ENCODE results near the gene TMSB10.
A peak's percentile ranks its signal among the peaks of the same experiment; 100 is the strongest.
"Not testable (repeated sequence)": the region's sequence is repeated elsewhere in the genome, so short reads cannot be mapped to it uniquely, and the experiment has no call there.

Gene TMSB10

DNA sequence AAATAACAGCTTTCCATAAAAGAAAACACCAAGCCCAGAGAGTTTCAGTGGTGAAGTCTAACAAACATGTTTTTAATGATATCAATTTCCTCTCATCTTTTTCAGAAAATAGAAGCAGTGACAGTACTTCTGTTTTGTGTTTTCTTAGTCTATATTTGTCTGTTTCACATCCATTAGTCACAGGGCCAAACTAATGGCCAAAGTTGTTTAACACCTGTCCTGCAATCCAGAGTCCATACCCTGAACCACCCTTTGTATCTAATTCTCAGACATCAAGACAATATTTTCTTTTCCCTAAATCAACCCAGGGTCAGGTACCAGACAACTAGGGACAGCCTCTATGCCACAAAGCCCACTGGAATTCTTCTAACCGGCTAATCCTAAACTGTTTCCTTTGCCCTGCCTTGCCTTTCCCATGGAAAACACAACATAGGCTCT lies 25.9 kb downstream of the TMSB10 start:
- no peaks in the 10 kb centered on the region for H3K9me3 ChIP-seq (ENCODE audit: control insufficient read depth in 1 of 2, low read length in 2 of 2)
- peaks cover 4% of the 10 kb centered on the region in 2 donors for H3K4me1 ChIP-seq (ENCODE audit: control insufficient read depth in 1 of 2, insufficient read depth in 2 of 2, low read length in 2 of 2)

DNA sequence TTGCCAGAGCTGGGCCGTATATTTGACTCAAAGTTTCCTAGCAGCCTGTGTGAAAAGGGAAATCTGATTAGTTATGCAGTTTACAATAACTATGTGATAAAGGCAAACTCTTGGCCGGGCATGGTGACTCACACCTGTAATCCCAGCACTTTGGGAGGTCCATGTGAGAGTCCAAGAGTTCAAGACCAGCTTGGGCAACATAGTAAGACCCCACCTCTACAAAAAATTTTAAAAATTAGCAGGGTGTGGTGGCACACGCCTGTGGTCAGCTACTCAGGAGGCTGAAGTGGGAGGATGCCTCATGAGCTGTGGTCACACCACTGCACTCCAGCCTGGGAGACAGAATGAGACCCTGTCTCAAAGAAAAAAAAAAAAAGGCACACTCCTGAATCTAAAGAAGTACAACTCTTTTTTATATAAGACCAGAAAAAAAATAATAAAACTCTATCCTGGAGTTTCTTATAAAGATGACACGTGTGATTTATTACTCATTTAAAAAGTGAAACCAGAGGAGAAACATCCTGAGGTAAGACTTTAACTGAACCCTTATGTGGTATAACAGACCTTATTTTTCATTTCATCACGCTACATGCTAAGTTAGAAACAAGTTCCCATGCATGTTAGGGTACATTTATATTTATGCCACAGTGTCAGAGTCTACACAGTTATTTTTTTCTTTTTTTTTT lies 32.9 kb downstream of the TMSB10 start:
- Histone ChIP-seq H3K9ac (ENCODE audit: low read depth in 1 of 2, low read length in 2 of 2) (no peak overlapping the region), H3K27ac (ENCODE audit: low read depth, low read length) (no peak overlapping the region), H3K36me3 (ENCODE audit: control insufficient read depth in 1 of 2, insufficient read depth in 2 of 2, low read length in 2 of 2) (no peaks in the 10 kb centered on the region), H3K4me1 (ENCODE audit: control insufficient read depth in 1 of 2, insufficient read depth in 2 of 2, low read length in 2 of 2) (peaks cover 11 to 14% of the 10 kb centered on the region in 2 donors), H3K9me3 (ENCODE audit: control insufficient read depth in 1 of 2, low read length in 2 of 2) (no peaks in the 10 kb centered on the region), H3K4me3 (ENCODE audit: low read depth in 1 of 2, low read length in 2 of 2) (no peak overlapping the region), H3K27me3 (ENCODE audit: control insufficient read depth in 1 of 2, insufficient read depth in 2 of 2, low read length in 2 of 2) (no peaks in the 10 kb centered on the region)

More for the DNA sequence above, 25.9 kb downstream of the TMSB10 start:
- no peaks in the 10 kb centered on the region for H3K36me3 ChIP-seq (ENCODE audit: control insufficient read depth in 1 of 2, insufficient read depth in 2 of 2, low read length in 2 of 2)
- no peak overlapping the region for H3K4me3 ChIP-seq (ENCODE audit: low read depth in 1 of 2, low read length in 2 of 2)
- no peak overlapping the region for H3K9ac ChIP-seq (ENCODE audit: low read depth in 1 of 2, low read length in 2 of 2)
- no peak overlapping the region for H3K27ac ChIP-seq (ENCODE audit: low read depth, low read length)
- H3K27me3 ChIP-seq (ENCODE audit: control insufficient read depth in 1 of 2, insufficient read depth in 2 of 2, low read length in 2 of 2): no peaks in the 10 kb centered on the region

DNA sequence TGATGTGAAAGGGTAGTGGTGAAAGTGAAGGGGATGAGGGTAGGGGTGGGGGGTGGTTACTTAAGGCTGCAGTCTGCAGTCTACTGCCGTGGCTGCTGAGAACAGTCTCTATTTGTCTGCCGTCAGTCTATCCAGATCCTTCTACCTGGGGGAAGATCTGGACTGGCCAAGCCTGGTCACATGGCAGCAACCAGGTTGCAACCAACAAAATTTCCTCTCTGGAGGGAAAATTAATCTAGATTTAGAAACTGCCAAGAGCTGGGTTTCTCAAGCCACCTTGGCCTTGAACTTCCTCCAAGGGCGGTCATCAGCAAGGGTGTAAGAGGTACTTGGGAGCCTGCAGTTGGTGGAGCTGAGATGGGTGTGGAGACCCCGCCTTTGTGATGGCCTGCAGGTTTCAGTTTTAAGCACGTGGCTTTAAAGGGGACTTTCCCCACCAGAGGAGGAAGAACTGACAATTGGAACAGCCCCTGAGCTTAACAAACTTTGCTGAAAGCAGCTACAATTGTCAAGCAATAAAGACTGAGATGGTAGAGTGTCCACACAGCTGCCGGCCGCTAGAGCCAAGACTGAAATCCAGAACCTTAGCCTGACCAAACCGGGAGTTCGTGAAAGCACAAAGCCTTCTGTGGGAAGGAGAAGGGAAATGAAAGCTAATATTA lies 34.1 kb downstream of the TMSB10 start:
- Histone ChIP-seq H3K27ac (ENCODE audit: low read depth, low read length) (peak overlapping the region; percentile 46), H3K4me1 (ENCODE audit: control insufficient read depth in 1 of 2, insufficient read depth in 2 of 2, low read length in 2 of 2) (peaks cover 11 to 14% of the 10 kb centered on the region in 2 donors), H3K9me3 (ENCODE audit: control insufficient read depth in 1 of 2, low read length in 2 of 2) (no peaks in the 10 kb centered on the region), H3K36me3 (ENCODE audit: control insufficient read depth in 1 of 2, insufficient read depth in 2 of 2, low read length in 2 of 2) (no peaks in the 10 kb centered on the region), H3K9ac (ENCODE audit: low read depth in 1 of 2, low read length in 2 of 2) (peak overlapping the region; percentile 24 to 54), H3K27me3 (ENCODE audit: control insufficient read depth in 1 of 2, insufficient read depth in 2 of 2, low read length in 2 of 2) (no peaks in the 10 kb centered on the region), H3K4me3 (ENCODE audit: low read depth in 1 of 2, low read length in 2 of 2) (peak overlapping the region; percentile 46 to 48)

DNA sequence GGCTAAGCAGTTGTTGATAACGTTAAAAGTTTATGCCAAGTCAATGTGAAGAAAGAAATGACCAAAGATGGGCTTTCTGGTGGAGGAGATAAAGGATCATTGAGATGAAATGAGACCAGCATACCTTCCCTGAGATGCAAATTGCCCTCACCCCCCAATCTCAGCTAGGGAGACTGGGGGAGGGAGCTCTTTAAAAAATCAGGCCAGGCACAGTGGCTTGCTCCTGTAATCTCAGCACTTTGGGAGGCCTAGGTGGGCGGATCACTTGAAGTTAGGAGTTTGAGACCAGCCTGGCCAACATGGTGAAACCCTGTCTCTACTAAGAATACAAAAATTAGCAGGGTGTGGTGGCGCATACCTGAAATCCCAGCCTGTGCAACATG lies 34.6 kb downstream of the TMSB10 start:
- peak overlapping the region; percentile 6 to 46 for H3K4me3 ChIP-seq (ENCODE audit: low read depth in 1 of 2, low read length in 2 of 2)
- H3K9ac ChIP-seq (ENCODE audit: low read depth in 1 of 2, low read length in 2 of 2): peak overlapping the region; percentile 24 to 54
- H3K27ac ChIP-seq (ENCODE audit: low read depth, low read length): no peak overlapping the region
- H3K9me3 ChIP-seq (ENCODE audit: control insufficient read depth in 1 of 2, low read length in 2 of 2): no peaks in the 10 kb centered on the region
- no peaks in the 10 kb centered on the region for H3K27me3 ChIP-seq (ENCODE audit: control insufficient read depth in 1 of 2, insufficient read depth in 2 of 2, low read length in 2 of 2)
- no peaks in the 10 kb centered on the region for H3K36me3 ChIP-seq (ENCODE audit: control insufficient read depth in 1 of 2, insufficient read depth in 2 of 2, low read length in 2 of 2)
- peaks cover 11 to 14% of the 10 kb centered on the region in 2 donors for H3K4me1 ChIP-seq (ENCODE audit: control insufficient read depth in 1 of 2, insufficient read depth in 2 of 2, low read length in 2 of 2)

DNA sequence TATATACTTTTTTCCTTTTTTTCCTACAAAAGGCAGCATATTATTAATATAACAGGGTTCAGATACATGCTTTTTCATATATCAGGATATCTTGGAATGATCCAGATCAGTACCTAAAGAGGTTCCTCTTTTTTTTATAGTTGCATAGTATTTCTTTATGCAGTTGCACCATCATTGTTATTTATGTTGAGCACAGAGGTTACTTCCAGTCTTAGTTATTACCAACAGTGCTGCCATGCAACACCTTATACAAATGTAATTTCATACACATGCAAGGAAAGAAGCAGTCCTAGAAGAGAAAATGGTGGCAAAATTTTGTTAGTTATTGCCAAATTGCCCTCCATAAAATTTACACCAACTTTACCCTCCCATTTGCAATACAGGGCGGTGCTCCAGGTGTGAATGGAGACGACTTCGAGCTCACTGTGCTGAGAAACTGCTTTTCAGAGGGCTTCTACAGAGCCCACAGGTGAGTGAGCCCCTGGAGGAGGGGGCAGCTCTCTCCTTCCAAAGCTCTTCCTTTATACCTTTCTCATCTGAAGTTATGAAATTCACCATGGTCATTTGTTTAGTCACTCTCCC lies 35.5 kb downstream of the TMSB10 start:
- no peaks in the 10 kb centered on the region for H3K27me3 ChIP-seq (ENCODE audit: control insufficient read depth in 1 of 2, insufficient read depth in 2 of 2, low read length in 2 of 2)
- H3K27ac ChIP-seq (ENCODE audit: low read depth, low read length): no peak overlapping the region
- H3K9me3 ChIP-seq (ENCODE audit: control insufficient read depth in 1 of 2, low read length in 2 of 2): no peaks in the 10 kb centered on the region
- H3K4me1 ChIP-seq (ENCODE audit: control insufficient read depth in 1 of 2, insufficient read depth in 2 of 2, low read length in 2 of 2): peaks cover 11 to 14% of the 10 kb centered on the region in 2 donors
- H3K9ac ChIP-seq (ENCODE audit: low read depth in 1 of 2, low read length in 2 of 2): no peak overlapping the region
- H3K4me3 ChIP-seq (ENCODE audit: low read depth in 1 of 2, low read length in 2 of 2): no peak overlapping the region
- no peaks in the 10 kb centered on the region for H3K36me3 ChIP-seq (ENCODE audit: control insufficient read depth in 1 of 2, insufficient read depth in 2 of 2, low read length in 2 of 2)

DNA sequence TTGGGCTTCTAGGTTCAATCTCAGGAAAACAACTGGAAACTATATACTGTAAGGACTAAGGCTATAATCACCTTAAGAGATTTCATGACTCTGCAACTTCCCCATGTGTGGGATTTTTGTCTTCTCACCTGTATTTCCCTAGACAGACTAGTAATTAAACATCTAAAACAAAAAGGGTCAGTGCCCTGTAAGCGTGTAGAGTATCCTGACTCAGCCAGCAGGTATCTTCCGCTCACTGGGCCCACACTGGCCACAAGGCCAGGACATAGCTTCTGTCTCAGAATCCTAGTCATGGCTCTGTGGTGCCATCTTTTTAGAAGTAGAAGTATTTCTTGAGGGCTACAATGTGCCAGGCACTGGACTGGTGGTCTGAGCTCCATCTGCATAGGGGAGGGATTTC lies 36.7 kb downstream of the TMSB10 start:
- no peaks in the 10 kb centered on the region for H3K9me3 ChIP-seq (ENCODE audit: control insufficient read depth in 1 of 2, low read length in 2 of 2)
- no peak overlapping the region for H3K9ac ChIP-seq (ENCODE audit: low read depth in 1 of 2, low read length in 2 of 2)
- no peak overlapping the region for H3K27ac ChIP-seq (ENCODE audit: low read depth, low read length)
- peaks cover 20 to 21% of the 10 kb centered on the region in 2 donors for H3K4me1 ChIP-seq (ENCODE audit: control insufficient read depth in 1 of 2, insufficient read depth in 2 of 2, low read length in 2 of 2)
- H3K4me3 ChIP-seq (ENCODE audit: low read depth in 1 of 2, low read length in 2 of 2): no peak overlapping the region
- H3K36me3 ChIP-seq (ENCODE audit: control insufficient read depth in 1 of 2, insufficient read depth in 2 of 2, low read length in 2 of 2): no peaks in the 10 kb centered on the region
- no peaks in the 10 kb centered on the region for H3K27me3 ChIP-seq (ENCODE audit: control insufficient read depth in 1 of 2, insufficient read depth in 2 of 2, low read length in 2 of 2)

DNA sequence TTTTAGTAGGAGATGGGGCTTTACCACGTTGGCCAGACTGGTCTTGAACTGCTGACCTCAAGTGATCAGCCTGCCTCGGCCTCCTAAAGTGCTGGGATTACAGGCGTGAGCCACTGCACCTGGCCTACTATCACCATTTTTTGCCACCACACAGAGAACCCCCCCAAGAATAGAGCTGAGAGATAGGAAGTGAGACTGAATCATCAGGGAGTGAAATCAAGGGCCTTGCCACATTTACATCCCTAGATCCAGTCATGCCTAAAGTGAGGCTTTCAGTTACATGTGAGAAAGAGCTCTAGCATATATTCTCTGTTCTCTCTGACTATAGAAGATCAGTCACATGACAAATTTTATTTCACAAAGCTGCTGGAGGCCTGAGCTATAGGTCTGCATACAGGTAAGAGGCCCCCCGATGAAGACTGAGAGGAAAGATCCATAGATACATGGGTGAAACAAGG lies 37.5 kb downstream of the TMSB10 start:
- Histone ChIP-seq H3K4me1 (ENCODE audit: control insufficient read depth in 1 of 2, insufficient read depth in 2 of 2, low read length in 2 of 2) (peaks cover 20 to 21% of the 10 kb centered on the region in 2 donors), H3K36me3 (ENCODE audit: control insufficient read depth in 1 of 2, insufficient read depth in 2 of 2, low read length in 2 of 2) (no peaks in the 10 kb centered on the region), H3K9ac (ENCODE audit: low read depth in 1 of 2, low read length in 2 of 2) (no peak overlapping the region), H3K27me3 (ENCODE audit: control insufficient read depth in 1 of 2, insufficient read depth in 2 of 2, low read length in 2 of 2) (no peaks in the 10 kb centered on the region), H3K9me3 (ENCODE audit: control insufficient read depth in 1 of 2, low read length in 2 of 2) (no peaks in the 10 kb centered on the region), H3K27ac (ENCODE audit: low read depth, low read length) (no peak overlapping the region), H3K4me3 (ENCODE audit: low read depth in 1 of 2, low read length in 2 of 2) (no peak overlapping the region)

DNA sequence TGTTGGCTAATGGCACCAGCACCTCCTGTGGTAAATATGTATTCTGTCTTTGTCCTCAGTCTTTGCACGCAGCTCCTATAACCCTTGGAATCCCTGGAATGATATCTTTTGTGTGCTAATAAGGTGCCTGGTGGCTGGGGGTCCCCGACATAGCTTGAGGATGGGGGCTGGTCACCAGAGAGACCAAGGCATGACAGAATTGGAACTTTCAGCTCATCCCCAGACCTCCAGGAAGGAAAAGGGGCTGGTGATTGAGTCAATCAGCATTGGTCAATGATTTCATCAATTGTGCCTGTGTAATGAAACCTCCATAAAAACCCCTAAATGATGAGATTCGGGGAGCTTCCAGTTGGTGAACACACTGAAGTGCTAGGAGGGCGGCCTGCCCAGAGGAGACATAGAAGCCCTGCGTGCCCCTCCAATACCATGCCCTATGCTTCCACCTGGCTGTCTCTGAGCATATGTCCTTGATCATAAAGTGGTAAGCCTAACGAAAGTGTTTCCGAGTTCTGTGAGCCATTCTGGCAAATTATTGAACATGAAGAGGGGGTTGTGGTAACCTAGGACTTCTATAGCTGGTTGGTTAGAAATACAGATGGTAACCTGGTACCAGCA lies 38.9 kb downstream of the TMSB10 start:
- peaks cover 15 to 16% of the 10 kb centered on the region in 2 donors for H3K4me1 ChIP-seq (ENCODE audit: control insufficient read depth in 1 of 2, insufficient read depth in 2 of 2, low read length in 2 of 2)
- H3K27ac ChIP-seq (ENCODE audit: low read depth, low read length): no peak overlapping the region
- no peak overlapping the region for H3K4me3 ChIP-seq (ENCODE audit: low read depth in 1 of 2, low read length in 2 of 2)
- H3K27me3 ChIP-seq (ENCODE audit: control insufficient read depth in 1 of 2, insufficient read depth in 2 of 2, low read length in 2 of 2): no peaks in the 10 kb centered on the region
- H3K36me3 ChIP-seq (ENCODE audit: control insufficient read depth in 1 of 2, insufficient read depth in 2 of 2, low read length in 2 of 2): no peaks in the 10 kb centered on the region
- H3K9me3 ChIP-seq (ENCODE audit: control insufficient read depth in 1 of 2, low read length in 2 of 2): no peaks in the 10 kb centered on the region
- no peak overlapping the region for H3K9ac ChIP-seq (ENCODE audit: low read depth in 1 of 2, low read length in 2 of 2)

DNA sequence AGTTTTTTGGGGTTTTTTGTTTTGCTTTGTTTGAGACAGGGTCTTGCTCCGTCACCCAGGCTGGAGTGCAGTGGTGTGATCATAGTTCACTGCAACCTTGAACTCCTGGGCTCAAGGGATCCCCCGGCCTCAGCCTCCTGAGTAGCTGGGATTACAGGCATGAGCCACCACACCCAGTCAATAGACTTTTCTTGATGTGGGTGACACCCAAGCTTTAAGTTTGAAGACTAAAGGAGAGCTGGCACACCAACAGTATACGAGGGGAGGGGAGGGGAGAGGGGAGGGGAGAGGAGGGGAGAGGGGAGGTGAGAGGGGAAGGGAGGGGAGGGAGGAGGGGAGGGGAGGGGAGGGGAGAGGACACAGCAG lies 40.4 kb downstream of the TMSB10 start:
- not testable (repeated sequence) for H3K4me1 ChIP-seq (ENCODE audit: control insufficient read depth in 1 of 2, insufficient read depth in 2 of 2, low read length in 2 of 2); H3K9ac ChIP-seq (ENCODE audit: low read depth in 1 of 2, low read length in 2 of 2); H3K9me3 ChIP-seq (ENCODE audit: control insufficient read depth in 1 of 2, low read length in 2 of 2); H3K27me3 ChIP-seq (ENCODE audit: control insufficient read depth in 1 of 2, insufficient read depth in 2 of 2, low read length in 2 of 2); H3K4me3 ChIP-seq (ENCODE audit: low read depth in 1 of 2, low read length in 2 of 2); H3K36me3 ChIP-seq (ENCODE audit: control insufficient read depth in 1 of 2, insufficient read depth in 2 of 2, low read length in 2 of 2)
- peak overlapping the region; percentile 3 for H3K27ac ChIP-seq (ENCODE audit: low read depth, low read length)

Measured in duodenal mucosa (tissue), 2 donors.